HUES6 (cell line): ENCODE measurements around the gene USF3.

Experiments
- H3K27ac ChIP-seq: 2 replicates; pipeline ENCODE4 v1.7.0; 2013; ENCODE audit warnings: low read depth, mild to moderate bottlenecking, low read length, inconsistent platforms
- H3K27me3 ChIP-seq: 2 replicates; pipeline ENCODE4 v1.6.1; 2013; ENCODE audit warnings: low read length; ENCODE audit not compliant: control insufficient read depth, insufficient read depth
- H3K36me3 ChIP-seq: 2 replicates; pipeline ENCODE4 v1.6.1; 2013; ENCODE audit warnings: low read length; ENCODE audit not compliant: control insufficient read depth, insufficient read depth
- H3K4me1 ChIP-seq: 2 replicates; pipeline ENCODE4 v1.6.1; 2013; ENCODE audit warnings: low read length; ENCODE audit not compliant: control insufficient read depth, insufficient read depth
- H3K4me3 ChIP-seq: 2 replicates; pipeline ENCODE4 v1.5.1; 2013; ENCODE audit warnings: low read depth, low read length
- H3K9ac ChIP-seq: one replicate; pipeline ENCODE4 v1.6.1; 2013; ENCODE audit warnings: mild to moderate bottlenecking, low read length
- H3K9me3 ChIP-seq: 2 replicates; pipeline ENCODE4 v1.6.1; 2013; ENCODE audit warnings: low read depth, low read length; ENCODE audit not compliant: control insufficient read depth, insufficient read depth

Gene USF3

GRCh38 chr3:113697500-113698090, 1.2 kb upstream of the USF3 start:
- Histone ChIP-seq H3K4me1 (peaks cover 7% of the 10 kb centered on the region), H3K4me3 (peak overlapping the region; percentile 89), H3K36me3 (no peaks in the 10 kb centered on the region), H3K27ac (peak overlapping the region; percentile 8; the same call in 1 of the 2 replicates), H3K27me3 (no peaks in the 10 kb centered on the region), H3K9me3 (no peaks in the 10 kb centered on the region), H3K9ac (peak overlapping the region; percentile 72)

GRCh38 chr3:113696658-113697499, 437 bp upstream of the USF3 start:
- no peaks in the 10 kb centered on the region for H3K27me3 ChIP-seq
- H3K9me3 ChIP-seq = no peaks in the 10 kb centered on the region
- H3K4me1 ChIP-seq = peaks cover 7% of the 10 kb centered on the region
- peak overlapping the region; percentile 89 for H3K4me3 ChIP-seq
- H3K36me3 ChIP-seq = no peaks in the 10 kb centered on the region
- peak overlapping the region; percentile 8; the same call in 1 of the 2 replicates for H3K27ac ChIP-seq
- peak overlapping the region; percentile 72 for H3K9ac ChIP-seq

GRCh38 chr3:113695431-113695785, 1.0 kb downstream of the USF3 start:
- H3K36me3 ChIP-seq = no peaks in the 10 kb centered on the region
- H3K4me3 ChIP-seq = peak overlapping the region; percentile 71
- H3K9me3 ChIP-seq = no peaks in the 10 kb centered on the region
- no peaks in the 10 kb centered on the region for H3K27me3 ChIP-seq
- 0 out of 2 replicates have a peak overlapping the region, but pooled peaks have one; percentile 49 for H3K27ac ChIP-seq
- H3K4me1 ChIP-seq = peaks cover 7% of the 10 kb centered on the region
- peak overlapping the region; percentile 71 for H3K9ac ChIP-seq

GRCh38 chr3:113690482-113690881, 6.0 kb downstream of the USF3 start:
- peaks cover 18% of the 10 kb centered on the region for H3K4me1 ChIP-seq
- no peak overlapping the region for H3K9ac ChIP-seq
- no peak overlapping the region for H3K4me3 ChIP-seq
- no peaks in the 10 kb centered on the region for H3K9me3 ChIP-seq
- H3K27me3 ChIP-seq = no peaks in the 10 kb centered on the region
- H3K36me3 ChIP-seq = no peaks in the 10 kb centered on the region
- no peak overlapping the region for H3K27ac ChIP-seq

GRCh38 chr3:113685956-113686721, 10.3 kb downstream of the USF3 start:
- Histone ChIP-seq H3K4me1 (peaks cover 14% of the 10 kb centered on the region), H3K9ac (no peak overlapping the region), H3K27ac (no peak overlapping the region), H3K36me3 (no peaks in the 10 kb centered on the region), H3K4me3 (no peak overlapping the region), H3K27me3 (no peaks in the 10 kb centered on the region), H3K9me3 (no peaks in the 10 kb centered on the region)

- H3K4me3 ChIP-seq = no peak overlapping the region
- H3K27me3 ChIP-seq = no peaks in the 10 kb centered on the region
- peaks cover 14% of the 10 kb centered on the region for H3K4me1 ChIP-seq
- no peaks in the 10 kb centered on the region for H3K9me3 ChIP-seq
- no peak overlapping the region for H3K27ac ChIP-seq
- H3K9ac ChIP-seq = no peak overlapping the region
- no peaks in the 10 kb centered on the region for H3K36me3 ChIP-seq
These were observed 11.3 kb downstream of the USF3 start for GRCh38 chr3:113685124-113685523.

- Histone ChIP-seq H3K4me3 (no peak overlapping the region), H3K4me1 (peaks cover 14% of the 10 kb centered on the region), H3K9ac (no peak overlapping the region), H3K36me3 (no peaks in the 10 kb centered on the region), H3K27ac (no peak overlapping the region), H3K9me3 (no peaks in the 10 kb centered on the region), H3K27me3 (no peaks in the 10 kb centered on the region)
These were observed 12.1 kb downstream of the USF3 start for GRCh38 chr3:113684271-113684819.

GRCh38 chr3:113678773-113679172, 17.7 kb downstream of the USF3 start:
- Histone ChIP-seq H3K36me3 (peaks cover 5% of the 10 kb centered on the region; the same call in 1 of the 2 replicates), H3K9me3 (no peaks in the 10 kb centered on the region), H3K27me3 (no peaks in the 10 kb centered on the region), H3K27ac (no peak overlapping the region), H3K4me1 (peaks cover 5% of the 10 kb centered on the region; the same call in 1 of the 2 replicates), H3K9ac (no peak overlapping the region), H3K4me3 (no peak overlapping the region)

- no peak overlapping the region for H3K4me3 ChIP-seq
- H3K36me3 ChIP-seq = peaks cover 9% of the 10 kb centered on the region; the same call in 1 of the 2 replicates
- no peak overlapping the region for H3K9ac ChIP-seq
- no peak overlapping the region for H3K27ac ChIP-seq
- H3K4me1 ChIP-seq = peaks cover 5% of the 10 kb centered on the region; the same call in 1 of the 2 replicates
- no peaks in the 10 kb centered on the region for H3K27me3 ChIP-seq
- H3K9me3 ChIP-seq = no peaks in the 10 kb centered on the region
These were observed 18.7 kb downstream of the USF3 start for GRCh38 chr3:113677737-113678136.

GRCh38 chr3:113676261-113676660, 20.2 kb downstream of the USF3 start:
- H3K27me3 ChIP-seq = no peaks in the 10 kb centered on the region
- peaks cover 9% of the 10 kb centered on the region; the same call in 1 of the 2 replicates for H3K36me3 ChIP-seq
- H3K9me3 ChIP-seq = no peaks in the 10 kb centered on the region
- no peak overlapping the region for H3K9ac ChIP-seq
- peaks cover 5% of the 10 kb centered on the region; the same call in 1 of the 2 replicates for H3K4me1 ChIP-seq
- no peak overlapping the region for H3K27ac ChIP-seq
- no peak overlapping the region for H3K4me3 ChIP-seq
